Umbilical cord (tissue), 2 donors: ENCODE results near the gene PPP1R37. TPM values are rescaled to one million over a fixed set of nuclear protein-coding genes. Genes with fewer than 3 reads are reported as not detected.
"Not testable (repeated sequence)": the region's sequence is repeated elsewhere in the genome, so short reads cannot be mapped to it uniquely, and the experiment has no call there.

ENCODE experiments used
- DNase-seq: peaks from one replicate; pipeline ENCODE4 v3.0.0-alpha.2; 2015; ENCODE audit warnings: low spot score
- total RNA-seq: library from RNA; depleted of rRNA; stranded (reverse); fragments of >200 nt; gene quantifications from one replicate; pipeline ENCODE4 v1.2.3, GENCODE V29; 2014; ENCODE audit warnings: low replicate concordance; ENCODE audit not compliant: insufficient read depth

The PPP1R37 gene
- total RNA-seq, 1 donor from 2014 or later = 40.2 TPM

- no peak for DNase-seq
Measured at GRCh38 chr19:45115809-45116615, 23.0 kb downstream of the PPP1R37 start.

GRCh38 chr19:45117167-45117594, 24.2 kb downstream of the PPP1R37 start:
- DNase-seq = peak; percentile 82

GRCh38 chr19:45117671-45118070, 24.7 kb downstream of the PPP1R37 start:
- no peak for DNase-seq

- DNase-seq = no peak
Measured at GRCh38 chr19:45118106-45118505, 25.1 kb downstream of the PPP1R37 start.

GRCh38 chr19:45118591-45119355, 25.8 kb downstream of the PPP1R37 start:
- DNase-seq = not testable (repeated sequence)

GRCh38 chr19:45119582-45119981, 26.6 kb downstream of the PPP1R37 start:
- DNase-seq = no peak

- no peak for DNase-seq
Measured at GRCh38 chr19:45121827-45122345, 28.9 kb downstream of the PPP1R37 start.

GRCh38 chr19:45122832-45123231, 29.9 kb downstream of the PPP1R37 start:
- DNase-seq = no peak

- DNase-seq = peak; percentile 79
Measured at GRCh38 chr19:45123440-45123850, 30.5 kb downstream of the PPP1R37 start.

- DNase-seq = no peak
Measured at GRCh38 chr19:45124021-45124420, 31.0 kb downstream of the PPP1R37 start.

GRCh38 chr19:45125360-45125759, 32.4 kb downstream of the PPP1R37 start:
- DNase-seq = no peak

- peak; percentile 33 for DNase-seq
Measured at GRCh38 chr19:45125975-45126493, 33.1 kb downstream of the PPP1R37 start.

GRCh38 chr19:45126654-45127053, 33.7 kb downstream of the PPP1R37 start:
- DNase-seq = no peak

GRCh38 chr19:45128146-45128545, 35.2 kb downstream of the PPP1R37 start:
- no peak for DNase-seq

- no peak for DNase-seq
Measured at GRCh38 chr19:45128806-45129205, 35.8 kb downstream of the PPP1R37 start.

GRCh38 chr19:45130236-45130635, 37.3 kb downstream of the PPP1R37 start:
- no peak for DNase-seq

- no peak for DNase-seq
Measured at GRCh38 chr19:45130888-45131615, 38.1 kb downstream of the PPP1R37 start.

GRCh38 chr19:45133661-45134060, 40.7 kb downstream of the PPP1R37 start:
- DNase-seq = no peak

- no peak for DNase-seq
Measured at GRCh38 chr19:45135176-45135885, 42.4 kb downstream of the PPP1R37 start.

- DNase-seq = no peak
Measured at GRCh38 chr19:45136507-45137178, 43.7 kb downstream of the PPP1R37 start.
